GM19043 (cell line): ENCODE measurements around the gene ITFG1.
"Not testable (repeated sequence)": the region's sequence is repeated elsewhere in the genome, so short reads cannot be mapped to it uniquely, and the experiment has no call there.

Experiments
- ATAC-seq: cut with Tn5 transposase; IDR thresholded peaks from one replicate; pipeline ENCODE4 v1.9.1; 2021; ENCODE audit warnings: low read depth; ENCODE audit not compliant: unreplicated experiment

ITFG1 gene

GRCh38 chr16:47475786-47476185, 14.9 kb upstream of the ITFG1 start:
- no peak for ATAC-seq

GRCh38 chr16:47473792-47474191, 12.9 kb upstream of the ITFG1 start:
- no peak for ATAC-seq

GRCh38 chr16:47473004-47473403, 12.1 kb upstream of the ITFG1 start:
- not testable (repeated sequence) for ATAC-seq

- no peak for ATAC-seq
These were observed 9.9 kb upstream of the ITFG1 start for GRCh38 chr16:47470810-47471209.

GRCh38 chr16:47470211-47470610, 9.3 kb upstream of the ITFG1 start:
- ATAC-seq: no peak

GRCh38 chr16:47469227-47469626, 8.4 kb upstream of the ITFG1 start:
- no peak for ATAC-seq

- not testable (repeated sequence) for ATAC-seq
These were observed 7.3 kb upstream of the ITFG1 start for GRCh38 chr16:47468070-47468689.

GRCh38 chr16:47467501-47467900, 6.6 kb upstream of the ITFG1 start:
- ATAC-seq: no peak

GRCh38 chr16:47465919-47466630, 5.2 kb upstream of the ITFG1 start:
- ATAC-seq: no peak

GRCh38 chr16:47463771-47464624, 3.1 kb upstream of the ITFG1 start:
- ATAC-seq: no peak

- ATAC-seq: no peak
These were observed 869 bp upstream of the ITFG1 start for GRCh38 chr16:47461598-47462266.

- ATAC-seq: no peak
These were observed 528 bp downstream of the ITFG1 start for GRCh38 chr16:47460359-47460710.

GRCh38 chr16:47459603-47460002, 1.3 kb downstream of the ITFG1 start:
- ATAC-seq: no peak

- no peak for ATAC-seq
These were observed 2.5 kb downstream of the ITFG1 start for GRCh38 chr16:47458331-47458730.

- no peak for ATAC-seq
These were observed 11.1 kb downstream of the ITFG1 start for GRCh38 chr16:47449788-47450187.

GRCh38 chr16:47448830-47449575, 11.9 kb downstream of the ITFG1 start:
- no peak for ATAC-seq

- no peak for ATAC-seq
These were observed 14.4 kb downstream of the ITFG1 start for GRCh38 chr16:47446431-47446830.

GRCh38 chr16:47442884-47443283, 18.0 kb downstream of the ITFG1 start:
- not testable (repeated sequence) for ATAC-seq

GRCh38 chr16:47440066-47440465, 20.8 kb downstream of the ITFG1 start:
- not testable (repeated sequence) for ATAC-seq

GRCh38 chr16:47434274-47434673, 26.6 kb downstream of the ITFG1 start:
- ATAC-seq: not testable (repeated sequence)
